ENCODE results near the gene MRPL51.
"Not testable (repeated sequence)": the region's sequence is repeated elsewhere in the genome, so short reads cannot be mapped to it uniquely, and the experiment has no call there.

The MRPL51 gene

GRCh38 chr12:6477601-6478377, 15.3 kb downstream of the MRPL51 start:
- not testable (repeated sequence) for FAIRE-seq

DNA sequence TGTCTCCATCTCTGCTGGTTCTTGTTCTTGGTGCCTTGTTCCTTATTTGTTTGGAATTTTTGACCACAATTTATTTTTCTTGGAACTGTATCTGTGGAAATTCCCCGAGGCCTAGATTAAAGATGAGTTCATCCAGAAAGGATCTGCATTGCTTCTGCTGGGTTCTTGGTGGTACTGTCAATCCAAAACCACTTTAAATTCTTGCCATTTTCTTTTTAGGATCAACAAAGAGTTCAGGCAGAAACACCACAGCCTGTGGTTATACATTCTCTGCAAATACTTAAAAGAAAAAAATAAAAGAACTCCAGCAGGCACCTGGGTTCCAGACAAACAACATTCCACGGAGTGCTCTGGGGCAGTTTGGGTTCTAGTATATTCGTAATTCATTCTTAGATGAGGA, 16.6 kb downstream of the MRPL51 start:
- no peak for FAIRE-seq

DNA sequence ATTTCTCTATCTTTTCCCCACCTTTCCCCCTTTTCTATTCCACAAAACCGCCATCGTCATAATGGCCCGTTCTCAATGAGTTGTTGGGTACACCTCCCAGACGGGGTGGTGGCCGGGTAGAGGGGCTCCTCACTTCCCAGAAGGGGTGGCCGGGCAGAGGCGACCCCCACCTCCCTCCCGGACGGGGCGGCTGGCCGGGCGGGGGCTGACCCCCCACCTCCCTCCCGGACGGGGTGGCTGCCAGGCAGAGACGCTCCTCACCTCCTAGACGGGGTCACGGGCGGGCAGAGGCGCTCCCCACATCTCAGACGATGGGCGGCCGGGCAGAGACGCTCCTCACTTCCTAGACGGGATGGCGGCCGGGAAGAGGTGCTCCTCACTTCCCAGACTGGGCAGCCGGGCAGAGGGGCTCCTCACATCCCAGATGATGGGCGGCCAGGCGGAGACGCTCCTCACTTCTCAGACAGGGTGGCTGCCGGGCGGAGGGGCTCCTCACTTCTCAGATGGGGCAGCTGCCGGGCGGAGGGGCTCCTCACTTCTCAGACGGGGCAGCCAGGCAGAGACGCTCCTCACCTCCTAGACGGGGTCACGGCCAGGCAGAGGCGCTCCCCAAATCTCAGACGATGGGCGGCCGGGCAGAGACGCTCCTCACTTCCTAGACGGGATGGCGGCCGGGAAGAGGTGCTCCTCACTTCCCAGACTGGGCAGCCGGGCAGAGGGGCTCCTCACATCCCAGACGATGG, 17.7 kb downstream of the MRPL51 start:
- FAIRE-seq, result not testable (repeated sequence)

GRCh38 chr12:6472491-6472890, 20.6 kb downstream of the MRPL51 start:
- FAIRE-seq, result no peak

DNA sequence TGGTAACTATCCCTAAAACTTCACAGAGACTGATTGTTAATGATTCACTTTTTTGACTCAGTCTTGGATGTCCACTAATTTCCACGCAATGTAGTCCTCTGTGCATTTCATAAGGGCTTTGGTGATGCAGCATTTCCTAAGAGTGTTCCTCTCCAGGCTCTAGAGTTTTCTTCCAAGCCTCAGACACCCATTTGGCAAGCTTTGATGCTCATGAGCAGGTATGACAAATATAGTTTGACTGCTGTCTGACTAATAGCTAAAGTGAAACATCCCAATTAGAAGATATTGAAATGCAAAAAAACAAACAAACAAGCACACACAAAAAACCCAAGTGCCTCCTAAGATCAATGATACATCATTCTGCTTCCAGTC, 21.1 kb downstream of the MRPL51 start:
- no peak for FAIRE-seq

DNA sequence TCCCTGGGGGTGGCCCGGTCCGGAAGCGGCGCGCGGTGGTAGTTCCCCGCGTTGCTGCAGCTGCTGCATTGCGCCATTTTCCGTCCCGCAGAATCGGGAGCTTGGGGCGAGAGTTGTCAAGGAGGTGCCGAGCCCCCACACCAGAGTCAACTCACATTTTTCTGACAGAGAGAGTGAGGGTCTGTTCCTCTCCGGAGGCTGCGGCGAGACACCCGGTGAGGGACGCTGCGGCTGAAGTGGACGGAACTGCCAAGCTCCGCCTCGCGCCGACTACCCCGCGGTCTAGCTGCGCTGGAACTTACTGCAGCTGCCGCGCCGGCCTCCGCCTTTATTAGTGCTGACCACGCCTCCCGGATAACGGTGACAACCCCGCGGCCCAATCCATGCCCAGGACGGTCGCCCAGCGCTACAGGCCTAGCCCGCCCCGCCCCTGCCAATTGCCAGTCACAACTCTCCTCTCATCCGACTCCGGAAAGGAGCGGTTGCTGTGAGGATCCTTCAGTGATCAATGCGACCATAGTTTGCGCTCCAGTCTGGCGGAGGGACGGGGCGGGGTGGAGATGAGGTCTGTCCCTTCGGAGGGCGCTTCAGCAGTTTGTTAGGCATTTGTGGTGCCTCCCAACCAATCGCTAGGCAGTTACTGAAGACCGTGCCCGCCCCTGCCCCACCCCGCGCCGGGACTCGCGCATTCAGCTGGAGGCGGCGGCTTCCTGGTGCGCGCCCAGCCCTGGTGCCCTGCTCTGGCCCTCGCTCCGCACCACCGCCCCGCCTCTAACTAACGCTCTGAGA, 22.5 kb downstream of the MRPL51 start, which contains the start of gene VAMP1:
VAMP1 (minus strand) TSS at position 303 of the 789 bp plus-strand sequence; CDS start at position 157, 146 bp downstream.
- FAIRE-seq, result no peak

DNA sequence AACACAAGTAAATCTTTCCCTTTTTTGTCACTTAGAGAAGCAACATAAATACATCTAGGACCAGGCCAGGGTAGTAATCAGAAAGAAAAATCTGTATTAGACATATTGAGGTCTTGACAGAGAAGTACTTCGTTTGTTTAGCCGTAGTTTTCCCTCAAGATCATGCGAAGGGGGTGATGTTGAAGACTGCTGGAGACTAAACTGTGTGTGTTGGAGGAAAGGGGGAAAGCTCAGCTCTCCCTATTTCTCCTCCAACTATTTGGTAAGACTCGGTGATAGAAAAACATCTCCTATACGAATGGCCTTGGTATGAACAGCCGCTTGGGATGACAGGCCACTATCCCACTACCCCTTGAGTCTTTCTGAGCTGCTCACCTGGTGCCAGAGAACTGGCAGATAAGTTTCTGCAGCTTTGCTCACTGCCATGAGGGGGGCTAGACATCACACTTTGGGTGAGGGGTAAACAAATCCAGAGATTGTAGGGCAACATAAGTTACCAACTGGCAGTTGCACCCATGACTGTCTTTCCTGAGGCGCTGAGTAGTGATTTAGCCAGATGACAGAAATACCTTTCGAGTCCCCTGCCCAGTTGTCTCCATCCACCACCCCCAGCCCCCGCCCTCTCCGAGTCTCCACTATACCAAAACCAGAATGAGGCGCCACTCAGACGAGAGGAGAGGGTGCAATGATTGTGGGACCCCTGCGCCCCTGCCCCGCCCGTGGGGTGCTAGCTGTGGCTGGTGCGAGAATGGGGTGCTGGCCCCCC, 23.3 kb downstream of the MRPL51 start:
- no peak for FAIRE-seq

GRCh38 chr12:6469092-6469491, 24.0 kb downstream of the MRPL51 start:
- no peak for FAIRE-seq

DNA sequence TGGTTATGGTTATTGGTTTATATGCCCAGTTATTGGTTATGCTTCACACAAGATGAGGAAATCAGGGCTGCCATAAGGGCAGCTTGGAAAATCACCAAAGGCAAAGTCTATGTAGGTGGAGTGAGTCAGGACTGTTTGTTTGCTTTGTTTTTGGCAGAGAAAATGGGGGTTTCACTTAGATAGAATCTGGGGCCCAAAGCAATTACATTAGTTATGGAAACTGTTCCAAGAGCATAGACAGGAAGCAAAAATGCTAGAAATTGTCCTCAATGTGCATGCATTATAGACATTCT, 24.8 kb downstream of the MRPL51 start:
- FAIRE-seq, result no peak

DNA sequence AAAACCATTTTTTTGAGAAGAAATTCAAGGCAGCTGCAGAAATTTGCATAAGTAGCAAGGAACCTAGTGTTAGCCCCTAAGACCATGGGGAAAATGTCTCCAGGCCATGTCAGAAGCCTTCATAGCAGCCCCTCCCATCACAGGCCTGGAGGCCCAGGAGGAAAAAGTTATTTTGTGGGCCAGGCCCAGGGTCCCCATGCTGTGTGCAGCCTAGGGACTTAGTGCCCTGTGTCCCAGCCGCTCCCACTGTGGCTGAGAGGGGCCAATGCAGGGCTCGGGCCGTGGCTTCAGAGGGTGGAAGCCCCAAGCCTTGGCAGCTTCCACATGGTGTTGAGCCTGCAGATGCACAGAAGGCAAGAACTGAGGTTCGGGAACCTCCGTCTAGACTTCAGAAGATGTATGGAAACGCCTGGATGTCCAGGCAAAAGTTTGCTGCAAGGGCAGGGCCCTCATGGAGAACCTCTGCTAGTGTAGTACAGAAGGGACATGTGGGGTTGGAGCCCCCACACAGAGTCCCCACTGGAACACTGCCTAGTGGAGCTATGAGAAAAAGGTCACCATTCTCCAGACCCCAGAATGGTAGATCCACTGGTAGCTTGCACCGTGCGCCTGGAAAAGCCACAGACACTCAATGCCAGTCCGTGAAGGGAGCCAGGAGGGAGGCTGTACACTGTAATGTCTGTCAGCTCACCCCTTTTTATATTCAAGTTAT, 25.3 kb downstream of the MRPL51 start:
- FAIRE-seq, result not testable (repeated sequence)

- not testable (repeated sequence) for FAIRE-seq
These were observed 26.3 kb downstream of the MRPL51 start for GRCh38 chr12:6466751-6467150.

GRCh38 chr12:6466184-6466573, 26.9 kb downstream of the MRPL51 start:
- FAIRE-seq, result no peak

DNA sequence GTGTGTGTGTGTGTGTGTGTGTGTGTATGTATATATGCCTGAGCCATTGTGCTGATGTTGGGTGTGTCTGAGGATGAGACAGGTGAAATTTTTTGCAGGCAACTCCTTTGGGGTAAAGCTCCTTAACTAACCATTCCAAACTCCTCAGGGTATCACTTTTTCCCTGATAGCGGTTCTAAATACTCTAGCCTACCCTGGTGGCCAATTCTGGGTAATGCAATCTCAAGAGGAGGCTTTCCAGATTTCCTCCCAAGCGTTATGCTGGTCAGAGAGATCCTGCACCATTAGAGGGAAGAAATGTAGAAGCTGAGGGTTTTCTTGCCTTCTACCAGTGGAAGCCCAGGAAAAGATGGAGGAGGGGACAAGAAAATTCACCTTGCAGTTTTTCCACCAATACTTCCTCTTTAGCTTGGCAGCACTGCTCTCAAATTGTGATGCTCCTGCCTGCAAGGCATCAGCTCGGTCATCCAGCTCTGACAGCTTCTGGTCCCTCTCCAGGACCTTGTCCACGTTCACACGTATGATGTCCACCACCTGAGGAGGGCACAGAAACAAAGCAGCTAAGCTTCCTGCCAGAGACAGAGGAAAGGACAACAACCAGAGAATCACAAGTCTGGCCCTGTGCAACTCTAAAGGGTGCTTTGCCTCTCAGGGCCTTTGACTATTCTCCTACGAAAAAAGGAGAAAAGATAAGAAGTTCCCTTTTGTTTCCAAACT, 27.4 kb downstream of the MRPL51 start:
- FAIRE-seq, result peak; percentile 30

DNA sequence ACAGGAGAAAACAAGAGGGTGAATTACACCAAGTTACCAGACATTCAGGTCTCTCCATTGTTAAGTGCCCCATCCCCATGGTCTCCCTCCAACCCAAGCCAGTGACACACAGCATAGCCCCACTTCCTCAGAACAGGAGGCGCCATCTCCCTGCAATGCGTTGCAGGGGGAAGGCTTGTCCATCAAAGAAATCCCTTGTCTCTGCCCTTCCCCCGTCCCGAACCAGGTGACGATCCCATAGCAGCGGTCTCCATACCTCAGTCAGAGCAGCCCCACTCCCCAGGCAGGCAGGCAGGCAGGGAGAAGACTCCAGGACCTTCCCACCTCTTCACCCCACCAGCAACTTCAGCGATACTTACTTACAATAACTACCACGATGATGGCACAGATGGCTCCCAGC, 28.5 kb downstream of the MRPL51 start:
- no peak for FAIRE-seq

GRCh38 chr12:6463858-6464257, 29.2 kb downstream of the MRPL51 start:
- FAIRE-seq, result no peak

DNA sequence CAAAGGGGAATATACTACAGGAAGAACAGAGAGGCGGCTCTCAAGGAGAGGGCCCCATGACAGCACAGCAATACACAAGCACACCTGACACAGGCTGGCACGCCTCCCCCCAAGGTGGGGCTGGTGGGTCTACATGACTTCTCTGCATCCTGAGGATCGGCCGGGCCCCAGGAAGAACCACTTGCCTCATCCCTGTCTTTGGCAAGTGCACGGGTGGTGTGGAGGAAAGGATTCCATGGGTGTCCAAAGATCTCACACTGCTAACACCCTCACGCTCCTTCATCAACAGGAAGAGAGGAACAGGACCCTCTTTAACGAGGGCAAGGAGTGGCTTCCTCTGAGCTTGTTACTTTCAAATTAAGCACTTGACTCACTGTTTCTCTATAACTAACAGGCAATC, 29.8 kb downstream of the MRPL51 start:
- no peak for FAIRE-seq

DNA sequence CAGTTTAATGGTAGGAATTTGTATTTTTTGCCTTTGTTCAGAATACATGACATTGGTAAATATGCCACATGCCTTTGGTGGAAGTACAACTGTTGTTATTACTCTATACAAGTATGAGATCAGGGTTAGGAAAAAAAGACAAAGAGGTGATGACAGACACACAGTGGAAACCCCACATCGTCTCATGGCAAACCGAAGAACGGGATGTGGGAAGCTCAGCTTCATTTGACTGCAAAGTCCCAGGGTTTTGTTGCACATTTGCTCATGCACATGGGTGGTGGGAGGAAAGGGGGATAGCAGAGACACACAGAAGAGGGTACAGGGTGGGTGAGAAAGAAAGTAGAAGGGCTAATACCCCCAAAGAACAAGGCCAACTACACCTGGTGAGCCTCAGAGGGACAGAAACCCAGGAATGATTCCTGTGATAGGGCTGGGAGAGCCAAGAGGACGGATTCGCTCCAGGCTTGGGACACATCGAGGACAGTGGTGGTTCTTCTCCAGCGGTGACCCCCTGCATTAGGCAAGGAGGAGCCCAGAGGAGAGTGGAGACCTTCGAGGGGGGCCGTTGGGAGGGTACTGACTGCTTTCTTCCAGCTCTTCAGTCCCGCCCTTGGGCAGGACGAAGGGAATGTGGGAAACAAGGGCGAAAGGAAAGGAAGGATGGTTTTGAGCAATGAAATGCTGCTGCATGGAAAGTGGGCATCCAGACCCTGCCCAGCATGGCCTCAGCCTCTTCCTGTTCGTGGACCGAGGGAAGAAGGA, 30.6 kb downstream of the MRPL51 start:
- no peak for FAIRE-seq

GRCh38 chr12:6461401-6462233, 31.4 kb downstream of the MRPL51 start:
- FAIRE-seq, result no peak

- FAIRE-seq, result no peak
These were observed 32.2 kb downstream of the MRPL51 start for GRCh38 chr12:6460751-6461371.

All from islet of Langerhans (tissue), 1 donor.